Measurements from ENCODE around the gene ARL13A. TPM values are rescaled to one million over a fixed set of nuclear protein-coding genes. Genes with fewer than 3 reads are reported as not detected.
"Not testable (repeated sequence)": the region's sequence is repeated elsewhere in the genome, so short reads cannot be mapped to it uniquely, and the experiment has no call there.

The ARL13A gene
- total RNA-seq, 4 donors from 2014 or later: not detected

GRCh38 chrX:100984818-100985217 is 15.3 kb downstream of the ARL13A start:
- TF ChIP-seq POLR2AphosphoS5 (IDR thresholded peaks at IDR 0.05) (no peak), CTCF (IDR thresholded peaks at IDR 0.05) (no peak), EP300 (IDR thresholded peaks at IDR 0.05) (no peak), POLR2A (IDR thresholded peaks at IDR 0.05) (no peak)
- Histone ChIP-seq H3K4me3 (no peak overlapping the region), H3K4me1 (no peaks in the 10 kb centered on the region), H3K9me3 (no peaks in the 10 kb centered on the region), H3K27me3 (no peaks in the 10 kb centered on the region), H3K27ac (no peak overlapping the region), H3K36me3 (no peaks in the 10 kb centered on the region)
- DNase-seq (ENCODE audit: low spot score in 2 of 2): no peak

- Histone ChIP-seq H3K4me1 (no peaks in the 10 kb centered on the region), H3K36me3 (no peaks in the 10 kb centered on the region), H3K27me3 (no peaks in the 10 kb centered on the region), H3K4me3 (no peak overlapping the region), H3K27ac (no peak overlapping the region), H3K9me3 (no peaks in the 10 kb centered on the region)
- WGBS: 62% methylated on average over 2 of the region's 2 CpGs
- no peak for DNase-seq (ENCODE audit: low spot score in 2 of 2)
- TF ChIP-seq EP300 (IDR thresholded peaks at IDR 0.05): no peak
- no peak for TF ChIP-seq POLR2AphosphoS5 (IDR thresholded peaks at IDR 0.05)
- no peak for TF ChIP-seq POLR2A (IDR thresholded peaks at IDR 0.05)
- TF ChIP-seq CTCF (IDR thresholded peaks at IDR 0.05): no peak
Measured at GRCh38 chrX:100990139-100990538, 20.6 kb downstream of the ARL13A start.

GRCh38 chrX:100994352-100995281 is 25.1 kb downstream of the ARL13A start:
- TF ChIP-seq POLR2AphosphoS5 (IDR thresholded peaks at IDR 0.05): no peak
- no peak for TF ChIP-seq EP300 (IDR thresholded peaks at IDR 0.05)
- no peak for TF ChIP-seq POLR2A (IDR thresholded peaks at IDR 0.05)
- Histone ChIP-seq H3K4me1 (no peaks in the 10 kb centered on the region), H3K27ac (no peak overlapping the region), H3K4me3 (no peak overlapping the region), H3K36me3 (no peaks in the 10 kb centered on the region), H3K9me3 (no peaks in the 10 kb centered on the region), H3K27me3 (no peaks in the 10 kb centered on the region)
- no peak for DNase-seq (ENCODE audit: low spot score in 2 of 2)
- 77% methylated on average over 5 of the region's 5 CpGs for WGBS

- Histone ChIP-seq H3K27me3 (no peaks in the 10 kb centered on the region), H3K4me1 (no peaks in the 10 kb centered on the region), H3K9me3 (no peaks in the 10 kb centered on the region), H3K27ac (no peak overlapping the region), H3K36me3 (no peaks in the 10 kb centered on the region), H3K4me3 (no peak overlapping the region)
- TF ChIP-seq POLR2A (IDR thresholded peaks at IDR 0.05): no peak
- TF ChIP-seq POLR2AphosphoS5 (IDR thresholded peaks at IDR 0.05): no peak
- TF ChIP-seq EP300 (IDR thresholded peaks at IDR 0.05): no peak
- no peak for TF ChIP-seq CTCF (IDR thresholded peaks at IDR 0.05)
- no peak for DNase-seq (ENCODE audit: low spot score in 2 of 2)
- 73% methylated on average over 5 of the region's 5 CpGs for WGBS
Measured at GRCh38 chrX:100995469-100995868, 26.0 kb downstream of the ARL13A start.

GRCh38 chrX:100999451-100999850 is 29.9 kb downstream of the ARL13A start:
- Histone ChIP-seq H3K9me3 (no peaks in the 10 kb centered on the region), H3K4me1 (no peaks in the 10 kb centered on the region), H3K4me3 (no peak overlapping the region), H3K36me3 (no peaks in the 10 kb centered on the region), H3K27ac (no peak overlapping the region), H3K27me3 (no peaks in the 10 kb centered on the region)
- no peak for TF ChIP-seq POLR2A (IDR thresholded peaks at IDR 0.05)
- no peak for DNase-seq (ENCODE audit: low spot score in 2 of 2)
- 92% methylated on average over 2 of the region's 2 CpGs for WGBS

- H3K9me3 ChIP-seq: no peaks in the 10 kb centered on the region
- H3K4me3 ChIP-seq: no peak overlapping the region
- DNase-seq (ENCODE audit: low spot score in 2 of 2): no peak
- no peak overlapping the region for H3K27ac ChIP-seq
- H3K36me3 ChIP-seq: peaks cover 25% of the 10 kb centered on the region
- no peaks in the 10 kb centered on the region for H3K4me1 ChIP-seq
- no peak for TF ChIP-seq POLR2AphosphoS5 (IDR thresholded peaks at IDR 0.05)
- no peak for TF ChIP-seq EP300 (IDR thresholded peaks at IDR 0.05)
- TF ChIP-seq CTCF (IDR thresholded peaks at IDR 0.05): no peak
- no peak for TF ChIP-seq POLR2A (IDR thresholded peaks at IDR 0.05)
- no peaks in the 10 kb centered on the region for H3K27me3 ChIP-seq
Measured at GRCh38 chrX:101009090-101009489, 39.6 kb downstream of the ARL13A start.

GRCh38 chrX:101012031-101012430 is 42.5 kb downstream of the ARL13A start:
- not testable (repeated sequence) for H3K4me1 ChIP-seq; H3K9me3 ChIP-seq; H3K4me3 ChIP-seq; H3K27ac ChIP-seq; H3K27me3 ChIP-seq; DNase-seq (ENCODE audit: low spot score in 2 of 2)
- WGBS: 95% methylated on average over 1 of the region's 1 CpG
- H3K36me3 ChIP-seq: peaks cover 48% of the 10 kb centered on the region

Data from suprapubic skin (tissue), 4 donors.